Activated CD8-positive, alpha-beta memory T cell treated with anti-CD3 and anti-CD28 coated beads, Interleukin-2, amount 10 ng/mL, durations not matched to agents 7 days and 5 days (primary cell): ENCODE results near the gene KRT86. TPM values are rescaled to one million over a fixed set of nuclear protein-coding genes. Genes with fewer than 3 reads are reported as not detected.

Source experiments
- ATAC-seq: fragments of 150-1000 bp; cut with Tn5 transposase; one replicate; pipeline ENCODE4 v1.10.0; 2021; ENCODE audit warnings: moderate library complexity
- CTCF ChIA-PET: fragments of 350-600 bp; sonication (Branson Sonifier 250); formaldehyde crosslinking; loops from one replicate; lab custom pipeline; 2021; ENCODE audit warnings: antibody characterized with exemption; lab: Charles Lee
- DNase-seq: peaks from one replicate; pipeline ENCODE4 v3.0.0-alpha.2; 2020
- H3K27ac Mint-ChIP-seq: one replicate; pipeline ENCODE4 v1.8.0; 2021; ENCODE audit warnings: mild to moderate bottlenecking, mixed read lengths
- H3K27me3 Mint-ChIP-seq: one replicate; pipeline ENCODE4 v1.8.0; 2021; ENCODE audit warnings: mixed read lengths
- H3K36me3 Mint-ChIP-seq: one replicate; pipeline ENCODE4 v1.8.0; 2021; ENCODE audit warnings: mild to moderate bottlenecking, mixed read lengths
- H3K4me1 Mint-ChIP-seq: one replicate; pipeline ENCODE4 v1.8.0; 2021; ENCODE audit warnings: mixed read lengths
- H3K4me3 Mint-ChIP-seq: one replicate; pipeline ENCODE4 v1.8.0; 2021; ENCODE audit warnings: mild to moderate bottlenecking, moderate library complexity, mixed read lengths
- H3K9me3 Mint-ChIP-seq: one replicate; pipeline ENCODE4 v1.8.0; 2022; ENCODE audit warnings: low read depth, mixed read lengths
- total RNA-seq, 2 experiments: library from RNA; stranded (reverse); gene quantifications; one replicate each; pipeline ENCODE4 v1.2.3, GENCODE V29; 2021

Gene KRT86
- total RNA-seq, 2 experiments from 2014 or later = 0.18 to 1.2 TPM

DNA sequence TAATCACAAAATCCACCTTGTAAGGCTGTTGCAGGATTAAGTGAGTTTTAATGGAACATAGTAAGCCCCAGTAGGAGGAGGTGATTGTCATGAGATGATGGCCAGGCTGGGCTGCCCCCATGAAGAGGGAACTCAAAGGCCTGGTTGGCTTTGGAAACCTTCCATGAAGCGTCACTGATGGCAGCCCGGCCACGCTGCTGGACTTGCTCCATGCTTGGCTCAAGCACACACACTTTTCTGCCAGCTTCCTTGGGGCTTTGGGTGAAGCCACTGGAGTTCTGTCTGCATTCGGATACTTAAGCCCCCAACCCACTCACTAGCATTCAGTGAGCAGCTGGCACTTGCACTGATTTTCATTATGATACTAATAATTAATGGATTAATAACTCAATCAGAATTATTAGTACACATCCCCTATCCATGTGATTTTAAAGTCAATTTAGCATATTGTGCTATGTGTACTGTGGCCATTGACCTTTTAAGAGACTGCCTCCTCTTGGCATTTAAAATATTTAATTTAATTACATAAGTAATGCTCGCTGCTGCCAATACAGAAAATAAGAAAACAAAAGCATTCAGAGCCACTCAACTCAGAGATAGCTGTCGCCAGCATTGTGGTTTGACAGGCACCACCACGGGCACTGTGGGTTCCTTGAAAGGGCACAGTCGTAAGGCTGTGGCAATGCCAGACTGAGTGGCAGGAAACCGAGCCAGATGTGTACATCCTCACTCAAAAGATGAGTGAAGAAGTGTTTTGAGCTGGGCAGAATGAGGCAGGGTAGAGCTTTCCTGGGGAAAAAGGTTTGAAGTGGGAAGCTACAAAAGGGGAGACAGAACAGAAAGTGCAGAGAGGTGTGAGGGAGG lies 77.0 kb downstream of the KRT86 start:
- Mint-ChIP-seq H3K27ac (peak overlapping the region; percentile 2), H3K4me3 (peak overlapping the region; percentile 4), H3K27me3 (peaks cover 46% of the 10 kb centered on the region), H3K36me3 (no peaks in the 10 kb centered on the region), H3K9me3 (no peaks in the 10 kb centered on the region), H3K4me1 (peaks cover 25% of the 10 kb centered on the region)
- DNase-seq (peak; percentile 84), ATAC-seq (peak; percentile 91)
- CTCF ChIA-PET = interaction anchor here (0.6 to 1.2 kb wide), 7 partner anchors 11 to 528 kb away, joined by 3 to 9 read pairs (median 3); no protein-coding TSS in a partner anchor

DNA sequence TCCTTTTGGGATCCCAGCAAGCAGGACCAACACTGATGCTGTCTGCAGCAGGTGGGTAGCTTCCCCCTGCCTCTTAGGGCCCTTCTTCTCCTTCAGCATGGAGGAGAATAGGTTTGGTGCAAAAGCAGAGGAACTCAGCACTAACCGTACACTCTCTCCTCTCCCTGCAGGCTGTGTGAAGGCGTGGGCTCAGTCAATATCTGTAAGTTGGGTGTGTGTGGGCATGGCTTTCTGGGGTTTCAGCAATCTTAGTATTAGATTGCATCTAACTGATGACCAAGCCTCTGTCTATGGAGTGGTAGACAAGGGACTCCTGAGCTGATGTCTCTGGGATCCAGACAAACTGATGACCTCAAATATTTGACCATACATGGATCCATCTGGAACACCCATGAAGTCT lies 78.5 kb downstream of the KRT86 start:
- CTCF ChIA-PET = interaction anchor here (1.5 kb wide), 1 partner anchor 74 kb away, joined by 4 read pairs; no protein-coding TSS in a partner anchor
- H3K4me3 Mint-ChIP-seq = no peak overlapping the region
- DNase-seq (no peak), ATAC-seq (no peak)
- no peaks in the 10 kb centered on the region for H3K9me3 Mint-ChIP-seq
- H3K27ac Mint-ChIP-seq = no peak overlapping the region
- peaks cover 42% of the 10 kb centered on the region for H3K27me3 Mint-ChIP-seq
- H3K36me3 Mint-ChIP-seq = no peaks in the 10 kb centered on the region
- H3K4me1 Mint-ChIP-seq = peaks cover 30% of the 10 kb centered on the region

DNA sequence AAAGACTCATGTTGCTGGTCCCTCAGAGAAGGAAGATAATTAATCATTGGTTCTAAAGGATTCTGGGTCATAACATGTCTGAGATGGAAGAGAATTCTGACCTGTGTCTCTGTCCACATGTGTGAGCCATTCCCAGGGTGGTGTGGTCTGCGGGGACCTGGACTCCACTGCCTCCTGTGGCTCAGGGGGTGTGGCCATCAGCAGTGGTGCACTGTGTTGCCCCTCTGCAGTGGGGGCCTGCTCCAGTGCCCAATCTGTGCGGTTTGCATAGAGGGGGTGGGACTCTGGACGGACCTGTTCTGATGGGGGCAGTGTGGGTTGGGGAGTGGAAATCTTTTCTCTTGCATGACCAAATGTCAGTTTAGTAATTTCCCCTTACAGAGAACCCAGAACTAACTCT lies 79.3 kb downstream of the KRT86 start:
- Mint-ChIP-seq H3K9me3 (no peaks in the 10 kb centered on the region), H3K36me3 (no peaks in the 10 kb centered on the region), H3K27me3 (peaks cover 36% of the 10 kb centered on the region), H3K27ac (no peak overlapping the region), H3K4me3 (no peak overlapping the region), H3K4me1 (peaks cover 38% of the 10 kb centered on the region)
- ATAC-seq = no peak
- CTCF ChIA-PET = interaction anchor here (1.5 kb wide), 1 partner anchor 74 kb away, joined by 4 read pairs; no protein-coding TSS in a partner anchor
- DNase-seq = no peak

DNA sequence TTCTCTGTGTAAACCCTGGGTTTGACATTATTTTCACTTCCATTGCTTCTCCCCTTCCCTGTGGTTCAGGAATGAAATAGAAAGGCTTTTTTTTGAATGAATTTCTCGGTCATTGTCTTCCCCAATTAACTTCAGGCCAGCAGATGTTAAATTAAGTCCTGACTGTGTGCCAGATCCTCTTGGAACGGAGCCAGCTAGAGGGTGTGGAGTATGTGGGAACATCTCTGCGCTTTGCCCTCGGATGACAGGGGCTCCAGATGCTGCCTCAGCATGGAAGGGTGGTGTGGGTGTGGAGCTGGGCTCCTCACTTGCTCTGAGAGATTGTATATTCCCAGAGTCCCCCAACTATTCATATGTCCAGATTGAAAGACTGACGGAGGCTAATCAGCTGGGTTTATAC lies 79.8 kb downstream of the KRT86 start:
- CTCF ChIA-PET = no interaction called here
- Mint-ChIP-seq H3K4me1 (peaks cover 41% of the 10 kb centered on the region), H3K36me3 (no peaks in the 10 kb centered on the region), H3K4me3 (no peak overlapping the region), H3K27ac (no peak overlapping the region), H3K27me3 (peaks cover 32% of the 10 kb centered on the region), H3K9me3 (no peaks in the 10 kb centered on the region)
- DNase-seq (no peak), ATAC-seq (no peak)

DNA sequence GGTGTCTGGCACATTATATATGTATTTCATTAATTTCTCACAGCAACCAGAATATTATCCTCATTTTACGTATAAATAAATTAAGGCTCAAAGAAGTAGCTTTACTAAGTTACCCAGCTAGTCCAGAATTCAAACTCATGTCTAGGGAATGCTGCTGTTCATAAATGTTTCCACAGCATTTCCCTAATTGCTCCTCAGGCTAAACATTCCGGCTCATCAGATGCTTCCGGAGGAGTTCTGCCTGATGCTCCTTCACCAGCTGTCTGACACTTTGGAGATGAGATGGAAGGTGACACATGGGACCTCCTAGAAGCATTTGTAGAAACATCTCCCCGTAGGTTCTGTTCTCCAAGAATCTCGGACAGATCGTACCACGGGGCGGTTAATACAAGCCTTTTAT lies 80.7 kb downstream of the KRT86 start:
- DNase-seq = no peak
- peaks cover 26% of the 10 kb centered on the region for H3K27me3 Mint-ChIP-seq
- CTCF ChIA-PET = interaction anchor here (1.1 kb wide), 1 partner anchor 13 kb away, joined by 3 read pairs; no protein-coding TSS in a partner anchor
- H3K4me1 Mint-ChIP-seq = peaks cover 48% of the 10 kb centered on the region
- no peak overlapping the region for H3K4me3 Mint-ChIP-seq
- no peaks in the 10 kb centered on the region for H3K9me3 Mint-ChIP-seq
- no peaks in the 10 kb centered on the region for H3K36me3 Mint-ChIP-seq
- no peak overlapping the region for H3K27ac Mint-ChIP-seq
- no peak for ATAC-seq

DNA sequence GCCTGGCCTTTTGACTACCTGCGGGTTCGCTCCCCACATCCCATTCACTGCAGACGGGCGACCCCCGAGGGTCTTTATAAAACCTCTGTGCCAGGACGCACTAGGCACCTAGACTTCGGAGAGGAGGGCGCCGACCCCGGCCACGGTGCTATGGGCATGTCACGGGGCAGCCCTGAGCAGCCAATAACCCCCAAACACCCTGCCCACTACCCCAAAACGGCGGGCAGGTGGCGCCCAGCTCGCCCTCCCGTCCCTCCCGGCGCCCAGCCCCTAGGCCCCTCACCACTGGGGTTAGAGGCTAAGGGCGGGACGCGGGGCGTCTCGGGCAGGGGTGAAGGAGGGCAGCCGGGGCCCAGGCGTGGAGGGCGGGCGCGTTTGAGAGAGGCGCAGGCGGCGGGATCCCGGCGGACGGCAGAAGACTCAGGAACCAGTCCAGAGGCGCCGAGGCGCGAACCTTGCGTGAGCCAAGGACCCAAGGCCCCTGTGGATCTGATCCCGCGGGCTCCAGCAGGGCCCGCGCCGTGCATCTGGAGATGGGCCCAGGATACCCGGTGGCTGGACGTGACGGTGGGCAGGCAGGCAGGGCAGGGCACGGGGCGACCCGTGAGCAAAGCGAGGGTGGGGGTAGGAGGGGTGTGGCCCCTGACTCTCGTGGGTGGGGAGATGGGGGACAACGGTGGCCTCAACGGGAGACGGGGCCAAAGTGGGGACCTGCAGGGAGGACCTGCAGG lies 81.8 kb downstream of the KRT86 start:
- peaks cover 45% of the 10 kb centered on the region for H3K4me1 Mint-ChIP-seq
- H3K27ac Mint-ChIP-seq = no peak overlapping the region
- DNase-seq (no peak), ATAC-seq (no peak)
- H3K27me3 Mint-ChIP-seq = peaks cover 19% of the 10 kb centered on the region
- no peak overlapping the region for H3K4me3 Mint-ChIP-seq
- no peaks in the 10 kb centered on the region for H3K36me3 Mint-ChIP-seq
- CTCF ChIA-PET = interaction anchor here (1.1 kb wide), 1 partner anchor 12 kb away, joined by 3 read pairs; no protein-coding TSS in a partner anchor
- H3K9me3 Mint-ChIP-seq = no peaks in the 10 kb centered on the region

DNA sequence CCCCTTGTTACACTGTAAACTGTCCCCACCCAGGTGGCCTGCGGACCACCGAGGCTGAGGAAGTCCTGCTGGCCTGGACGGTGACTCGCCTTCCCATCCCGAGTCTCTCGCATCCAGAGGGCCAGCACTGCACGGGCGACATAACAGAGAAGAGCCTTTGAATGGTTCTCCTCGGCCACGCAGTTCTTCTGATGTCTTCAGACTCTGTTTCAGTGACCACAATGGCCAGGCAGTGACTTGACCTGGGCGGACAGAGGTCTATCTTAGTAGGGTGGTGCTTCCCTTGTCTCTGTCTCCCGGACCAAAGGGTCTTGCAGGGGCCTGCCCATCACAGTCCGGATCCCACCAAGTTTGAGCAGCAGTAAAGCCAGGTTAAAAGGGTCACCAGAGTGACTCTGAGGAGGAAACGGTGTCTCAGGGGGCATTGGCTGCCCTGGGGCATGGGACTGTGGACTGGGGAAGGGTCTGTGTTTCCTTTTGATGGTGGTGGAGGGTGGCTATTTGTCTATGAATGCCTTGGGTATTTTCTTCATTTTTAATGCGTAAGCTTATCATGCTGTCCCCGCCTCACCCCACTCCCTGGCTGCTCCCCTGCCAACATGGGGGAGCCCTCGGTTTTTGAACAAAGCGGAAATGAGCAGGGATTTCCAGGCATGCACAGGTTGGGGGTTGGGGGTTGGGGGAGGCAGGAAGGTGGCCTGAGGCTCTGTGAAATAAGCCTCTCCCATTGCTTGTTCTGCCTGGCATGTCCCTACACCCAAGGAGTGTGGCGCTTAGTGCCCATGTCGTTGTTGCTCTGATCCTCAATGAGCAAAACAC lies 82.5 kb downstream of the KRT86 start:
- DNase-seq = no peak
- H3K9me3 Mint-ChIP-seq = no peaks in the 10 kb centered on the region
- no peak for ATAC-seq
- H3K27me3 Mint-ChIP-seq = peaks cover 16% of the 10 kb centered on the region
- peaks cover 44% of the 10 kb centered on the region for H3K4me1 Mint-ChIP-seq
- H3K36me3 Mint-ChIP-seq = no peaks in the 10 kb centered on the region
- no peak overlapping the region for H3K4me3 Mint-ChIP-seq
- no peak overlapping the region for H3K27ac Mint-ChIP-seq
- CTCF ChIA-PET = no interaction called here

Other genes starting within 250 kb of the KRT86 start
- gene NR4A1, start 223.2 kb upstream of the KRT86 start, total RNA-seq = 10 to 100 TPM in 1 of 2 experiments, 1 to 10 TPM in 1; 8.4 to 41.8 TPM
- gene ATG101, start 204.7 kb upstream of the KRT86 start, total RNA-seq = 10 to 100 TPM; 33.3 to 42.2 TPM
- not detected for gene SMIM41, start 194.9 kb upstream of the KRT86 start, total RNA-seq
- gene KRT80, start 82.6 kb upstream of the KRT86 start, total RNA-seq = not detected
- gene KRT7, start 41.4 kb upstream of the KRT86 start, total RNA-seq = 10 to 100 TPM in 1 of 2 experiments, 1 to 10 TPM in 1; 4.7 to 18.3 TPM
- gene KRT81, start 16.9 kb downstream of the KRT86 start, total RNA-seq = under 1 TPM in 1 of 2 experiments, not detected in 1; 0.30 TPM
- not detected for gene KRT83, start 46.8 kb downstream of the KRT86 start, total RNA-seq
- gene KRT85, start 92.8 kb downstream of the KRT86 start, total RNA-seq = not detected
- gene KRT84, start 111.0 kb downstream of the KRT86 start, total RNA-seq = not detected
- gene KRT82, start 131.7 kb downstream of the KRT86 start, total RNA-seq = not detected
- not detected for gene KRT75, start 159.7 kb downstream of the KRT86 start, total RNA-seq
- not detected for gene KRT6B, start 177.5 kb downstream of the KRT86 start, total RNA-seq
- not detected for gene KRT6C, start 199.2 kb downstream of the KRT86 start, total RNA-seq
- gene KRT6A, start 218.6 kb downstream of the KRT86 start, total RNA-seq = not detected
- not detected for gene KRT5, start 245.7 kb downstream of the KRT86 start, total RNA-seq